ENCODE measurements around the gene RUNX1. TPM values are rescaled to one million over a fixed set of nuclear protein-coding genes. Genes with fewer than 3 reads are reported as not detected.
"Not testable (repeated sequence)": the region's sequence is repeated elsewhere in the genome, so short reads cannot be mapped to it uniquely, and the experiment has no call there.

Gene RUNX1
- total RNA-seq, 1 experiment from 2014 or later = 38.2 TPM

- DNase-seq (ENCODE audit: low spot score) = no peak
Observed at GRCh38 chr21:35016517-35017188, 32.4 kb downstream of the RUNX1 start.

- DNase-seq (ENCODE audit: low spot score) = no peak
Observed at GRCh38 chr21:35016071-35016470, 33.0 kb downstream of the RUNX1 start.

GRCh38 chr21:35015435-35016024, 33.6 kb downstream of the RUNX1 start:
- no peak for DNase-seq (ENCODE audit: low spot score)

DNA sequence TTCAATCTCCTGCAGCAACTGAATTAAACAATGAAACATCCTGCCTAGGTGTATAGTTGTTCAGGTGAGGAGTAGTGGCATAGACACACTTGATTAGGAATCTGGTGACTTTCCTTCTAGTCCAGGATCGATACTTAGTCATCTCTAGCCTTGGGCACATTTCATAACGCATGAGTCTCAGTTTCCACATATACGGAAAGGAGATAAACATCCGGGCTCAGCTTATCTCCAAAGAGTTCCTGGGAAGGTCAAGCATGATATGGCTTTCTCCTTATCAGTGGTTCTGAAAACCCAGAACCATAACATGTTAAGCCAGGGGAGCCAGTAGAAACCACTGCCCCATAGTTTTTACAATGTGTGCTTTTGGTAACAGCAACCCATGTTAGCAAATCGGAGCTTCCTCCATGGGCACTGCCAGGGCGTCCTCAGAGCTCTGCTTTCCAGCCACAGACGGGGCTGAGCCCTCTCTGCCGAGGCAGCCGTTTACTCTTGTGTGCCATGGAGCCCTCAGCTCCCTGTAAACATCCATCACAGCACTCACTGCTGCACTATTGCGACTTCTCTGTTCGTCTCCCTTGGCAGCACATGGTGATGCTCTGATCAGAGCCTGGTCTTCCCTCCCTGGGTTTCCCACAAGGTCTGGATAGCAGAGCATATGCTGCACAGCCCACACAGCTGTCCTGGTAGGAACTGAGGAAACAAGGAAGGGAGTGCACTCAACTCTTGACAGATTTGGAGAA, 34.6 kb downstream of the RUNX1 start:
- DNase-seq (ENCODE audit: low spot score) = no peak

DNA sequence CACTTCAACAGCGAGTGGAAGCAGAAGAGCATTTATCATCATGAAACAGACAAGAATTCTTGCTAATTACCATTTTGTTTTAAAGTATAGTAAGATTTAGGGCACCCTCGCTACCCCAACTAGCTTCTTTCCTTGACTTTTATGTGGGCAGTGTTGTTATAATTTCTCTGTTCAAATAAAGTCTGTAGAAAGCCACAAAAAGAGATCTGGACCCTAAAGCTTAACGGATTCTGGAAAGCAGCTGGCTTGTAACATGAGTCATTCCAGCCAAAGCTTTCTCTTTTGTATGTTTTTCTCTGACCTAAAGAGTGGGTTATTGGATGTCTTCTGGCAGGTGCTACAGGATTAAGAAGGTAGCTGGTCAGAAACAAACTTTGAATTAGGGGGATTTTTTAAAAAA, 37.4 kb downstream of the RUNX1 start:
- DNase-seq (ENCODE audit: low spot score) = peak; percentile 61

DNA sequence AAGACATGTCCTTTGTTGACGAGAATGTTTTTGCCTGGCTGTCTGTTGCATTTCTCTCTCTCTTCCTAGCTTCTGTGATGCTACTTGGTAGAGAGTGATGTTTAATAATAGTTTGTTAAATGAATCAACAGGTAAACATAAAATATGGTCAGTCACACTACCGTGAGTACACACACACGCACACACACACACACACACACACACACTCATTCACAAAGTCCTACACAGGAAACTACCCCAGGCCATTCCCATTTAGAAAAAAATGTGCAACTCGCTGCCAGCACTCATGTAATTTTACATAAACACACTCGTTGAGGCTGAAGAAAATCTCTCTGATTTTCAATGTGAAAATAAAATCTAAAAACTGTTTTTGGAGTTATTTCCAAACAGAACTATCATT, 38.7 kb downstream of the RUNX1 start:
- no peak for DNase-seq (ENCODE audit: low spot score)

DNA sequence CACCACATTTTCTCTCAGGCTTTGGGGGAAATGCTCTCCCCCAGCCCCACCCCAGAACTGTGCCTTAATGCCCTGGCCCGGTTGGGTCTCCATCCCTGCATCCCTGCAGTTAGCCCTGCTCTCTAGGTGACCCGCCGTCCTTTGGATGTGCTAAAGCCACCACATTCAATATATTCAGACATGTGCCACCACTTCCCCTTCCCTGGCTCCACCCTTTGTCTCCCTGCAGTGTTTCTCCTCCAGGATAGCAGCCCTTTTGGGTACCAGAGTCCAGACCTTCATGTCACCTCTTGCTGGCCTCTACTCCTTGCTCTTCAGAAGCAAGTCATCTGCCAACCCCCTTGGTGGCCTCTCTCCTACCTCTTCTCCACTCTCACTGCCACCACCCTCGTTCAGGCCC, 41.8 kb downstream of the RUNX1 start:
- no peak for DNase-seq (ENCODE audit: low spot score)

DNA sequence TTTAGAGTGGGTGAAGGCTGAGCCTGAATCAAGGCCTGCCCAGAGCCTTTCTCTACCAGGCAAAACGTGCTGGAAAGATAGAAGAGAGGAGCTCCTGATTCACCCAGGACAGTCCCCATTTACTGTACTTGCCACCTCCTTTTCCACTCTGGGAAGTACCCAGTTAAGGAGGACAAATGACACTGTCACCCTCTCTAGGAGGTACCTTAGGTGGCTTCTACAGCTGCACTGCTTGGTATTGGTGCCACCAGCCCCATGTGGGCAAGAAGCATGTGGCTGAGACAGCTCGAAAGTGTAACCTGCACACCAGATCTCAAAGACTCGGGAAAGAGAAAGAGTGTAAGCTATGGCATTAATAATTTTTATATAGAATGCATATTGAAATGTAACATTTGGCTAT, 42.3 kb downstream of the RUNX1 start:
- no peak for DNase-seq (ENCODE audit: low spot score)

DNA sequence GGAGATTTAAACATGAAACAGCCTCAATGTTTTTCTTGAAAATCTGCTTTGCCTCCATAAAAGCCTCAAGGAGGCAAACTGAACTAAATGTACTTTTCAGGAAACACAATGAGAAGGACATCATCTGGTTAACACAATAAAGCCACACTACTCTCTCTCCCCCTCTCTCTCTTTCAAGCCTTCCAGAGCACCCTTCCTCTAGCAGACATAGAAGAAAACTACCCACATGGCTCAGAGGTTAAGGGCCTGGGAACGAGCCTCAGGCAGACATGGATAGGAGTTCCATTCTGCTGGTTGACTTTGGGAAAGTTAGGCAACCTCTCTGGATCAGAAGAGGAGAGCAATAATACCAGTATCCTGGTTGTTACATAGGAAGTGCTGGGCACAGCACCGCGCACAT, 42.9 kb downstream of the RUNX1 start:
- no peak for DNase-seq (ENCODE audit: low spot score)

DNA sequence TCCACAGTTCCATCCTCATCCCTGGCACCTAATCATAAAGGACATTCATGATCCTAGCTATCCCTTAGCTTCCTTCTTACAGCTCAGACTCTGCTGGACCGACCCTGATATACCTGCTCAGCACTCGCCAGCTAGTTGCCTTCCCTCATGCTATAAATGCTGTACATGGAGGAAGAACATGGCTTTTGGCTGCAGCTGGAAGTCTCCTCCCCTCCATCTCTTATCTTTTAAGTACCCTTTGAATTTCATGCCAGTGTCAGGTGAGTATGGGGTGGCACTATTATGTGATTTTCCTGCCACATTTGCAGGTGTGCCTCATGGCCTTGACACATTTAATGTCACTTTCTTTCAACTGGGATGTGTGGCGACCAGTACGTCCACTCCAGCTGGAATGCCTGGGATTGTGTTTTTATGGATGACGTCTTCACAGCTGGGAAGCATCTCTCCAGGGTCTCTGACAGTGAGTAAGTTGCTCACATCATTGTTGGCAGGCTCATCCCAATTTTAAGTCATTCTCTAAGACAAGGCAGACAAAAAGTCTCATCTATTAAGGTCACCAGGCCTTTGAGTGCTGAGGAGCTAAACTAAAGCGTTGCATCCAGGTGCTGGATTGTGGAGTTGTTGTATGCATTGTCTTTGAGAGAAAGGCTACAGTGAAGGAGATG, 43.4 kb downstream of the RUNX1 start:
- no peak for DNase-seq (ENCODE audit: low spot score)

DNA sequence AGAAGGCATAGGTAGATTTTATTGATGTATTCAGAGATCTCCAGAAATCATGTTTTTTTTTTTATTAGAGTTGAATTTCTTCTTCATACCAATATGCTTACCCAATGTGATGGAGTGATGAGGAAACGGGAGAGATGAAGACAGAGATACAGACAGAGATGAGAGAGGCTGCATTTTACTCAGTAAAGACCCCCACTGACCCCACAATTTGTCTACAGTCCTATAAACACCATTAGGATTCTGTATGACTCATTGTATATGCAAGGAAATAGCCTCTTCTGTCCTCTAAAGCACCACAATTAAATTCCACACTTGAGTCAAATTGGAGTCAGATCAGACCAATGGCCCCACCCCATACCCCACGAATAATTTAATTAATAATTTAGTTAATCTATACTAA, 44.0 kb downstream of the RUNX1 start:
- DNase-seq (ENCODE audit: low spot score) = no peak

GRCh38 chr21:35004314-35004713, 44.8 kb downstream of the RUNX1 start:
- DNase-seq (ENCODE audit: low spot score) = no peak

DNA sequence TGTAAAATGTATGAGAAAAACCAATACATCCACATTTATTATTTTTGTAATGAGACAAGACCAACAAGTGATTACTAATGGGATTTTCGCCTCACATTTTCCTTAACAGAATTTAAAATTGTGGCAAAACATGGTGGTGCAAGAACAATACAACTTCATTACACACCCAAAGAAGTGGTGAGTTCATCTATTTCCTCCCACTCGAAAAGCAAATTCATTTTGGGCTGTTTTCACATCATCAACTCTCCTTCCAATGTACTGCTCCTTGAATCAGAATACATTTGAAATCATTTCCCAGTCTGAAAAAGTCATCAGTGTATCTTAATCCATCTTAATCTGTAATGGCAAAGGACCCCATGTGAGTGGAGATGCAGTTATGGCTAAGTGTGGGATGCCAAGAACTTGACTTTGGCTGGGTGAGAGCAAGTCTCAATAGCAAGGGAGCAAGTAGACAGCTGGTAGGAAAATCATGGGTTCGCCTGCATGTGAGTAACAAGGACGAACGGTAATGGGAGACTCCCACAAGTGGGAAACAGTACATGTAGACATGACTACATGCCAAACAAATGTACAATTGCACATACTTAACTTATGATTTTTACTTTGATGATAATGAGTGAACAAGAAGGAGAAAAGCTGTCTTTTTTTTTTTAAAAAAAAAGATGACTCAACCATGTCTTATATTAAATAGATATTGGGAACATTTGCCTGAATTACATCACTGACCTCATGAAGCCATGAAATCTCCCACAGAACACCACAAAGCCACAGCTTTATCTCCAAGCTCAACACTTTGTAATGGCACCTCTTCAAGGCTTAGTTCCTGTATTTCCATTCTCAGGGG, 46.0 kb downstream of the RUNX1 start:
- no peak for DNase-seq (ENCODE audit: low spot score)

DNA sequence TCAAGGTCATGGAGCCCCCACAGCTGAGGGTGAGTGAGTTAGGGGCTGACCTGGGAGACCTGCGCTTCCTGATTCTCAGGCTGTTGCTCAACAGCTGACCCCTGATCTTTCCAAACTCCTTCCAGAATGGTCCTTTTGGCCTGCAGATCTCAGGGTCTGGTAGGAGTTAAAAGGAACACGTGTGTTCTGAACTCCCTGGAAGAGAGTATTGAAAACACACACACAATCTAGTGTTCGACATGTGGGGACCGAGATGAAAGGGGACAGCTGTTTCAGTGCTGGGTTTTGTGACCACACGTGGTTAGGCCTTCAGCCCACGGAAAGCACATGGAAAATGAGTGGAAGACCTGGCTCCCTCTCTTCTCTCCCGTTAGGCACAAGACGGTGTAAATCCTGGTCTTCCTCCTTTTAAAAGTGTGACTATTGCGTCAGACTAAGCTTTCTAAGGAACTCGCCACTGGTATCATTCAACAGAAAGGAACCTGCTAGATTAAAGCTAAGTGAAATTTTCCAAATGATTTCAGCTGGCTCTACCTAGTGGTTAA, 49.6 kb downstream of the RUNX1 start:
- DNase-seq (ENCODE audit: low spot score) = no peak

DNA sequence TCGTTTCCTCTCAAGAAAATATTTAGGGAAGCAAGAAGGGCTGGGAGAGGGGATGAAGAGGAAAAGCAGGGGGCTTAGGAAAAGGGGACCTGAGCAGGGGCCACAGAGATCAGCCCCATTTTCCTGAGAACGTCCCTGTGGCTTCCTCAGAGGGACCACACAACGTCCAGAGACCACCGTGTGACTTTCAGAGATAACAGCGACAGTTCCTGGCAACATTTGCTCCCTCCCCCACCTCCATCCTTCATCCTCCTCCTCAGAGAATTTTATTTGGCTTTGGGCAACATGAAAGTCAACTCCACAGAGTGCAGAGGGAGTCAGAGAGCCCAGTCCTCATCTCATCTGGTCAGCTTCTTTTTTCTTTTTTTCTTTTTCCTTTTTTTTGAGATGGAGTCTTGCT, 50.9 kb downstream of the RUNX1 start:
- no peak for DNase-seq (ENCODE audit: low spot score)

- DNase-seq (ENCODE audit: low spot score) = no peak
Observed at GRCh38 chr21:34997294-34997693, 51.8 kb downstream of the RUNX1 start.

- no peak for DNase-seq (ENCODE audit: low spot score)
Observed at GRCh38 chr21:34996304-34997101, 52.6 kb downstream of the RUNX1 start.

- no peak for DNase-seq (ENCODE audit: low spot score)
Observed at GRCh38 chr21:34995979-34996303, 53.2 kb downstream of the RUNX1 start.

- no peak for DNase-seq (ENCODE audit: low spot score)
Observed at GRCh38 chr21:34994766-34995631, 54.1 kb downstream of the RUNX1 start.

GRCh38 chr21:34993521-34993921, 55.6 kb downstream of the RUNX1 start:
- not testable (repeated sequence) for DNase-seq (ENCODE audit: low spot score)

Data from A172 (cell line).